ENCODE data around the gene IGSF3.
"Not testable (repeated sequence)": the region's sequence is repeated elsewhere in the genome, so short reads cannot be mapped to it uniquely, and the experiment has no call there.

The IGSF3 gene

GRCh38 chr1:116605315-116605714 is 62.2 kb downstream of the IGSF3 start:
- no peak overlapping the region for H3K27ac ChIP-seq (ENCODE audit: low read length)
- ATAC-seq (ENCODE audit: insufficient read depth, low read depth), result no peak
- no peaks in the 10 kb centered on the region for H3K79me2 ChIP-seq (ENCODE audit: insufficient read depth, low read length)
- H3K36me3 ChIP-seq (ENCODE audit: insufficient read depth, low read length), result no peaks in the 10 kb centered on the region
- DNase-seq, result no peak
- H3K4me3 ChIP-seq (ENCODE audit: low read depth in 1 of 2, low read length in 2 of 2), result no peak overlapping the region
- no peak overlapping the region for H2AFZ ChIP-seq (ENCODE audit: low read depth, low read length)
- H3K4me1 ChIP-seq (ENCODE audit: insufficient read depth, low read length), result no peaks in the 10 kb centered on the region
- H3K9me3 ChIP-seq (ENCODE audit: insufficient read depth, low read length, severe bottlenecking), result no peaks in the 10 kb centered on the region
- TF ChIP-seq EZH2 (IDR thresholded peaks at IDR 0.05; ENCODE audit: borderline replicate concordance, low read depth, low read length, severe bottlenecking) (no peak), CTCF (IDR thresholded peaks at IDR 0.05; ENCODE audit: borderline replicate concordance, extremely low read depth, low read length, poor library complexity, severe bottlenecking) (no peak)
- no peaks in the 10 kb centered on the region for H3K27me3 ChIP-seq (ENCODE audit: insufficient read depth, low read length, poor library complexity)
- H3K9ac ChIP-seq (ENCODE audit: low read depth, low read length), result no peak overlapping the region
- H4K20me1 ChIP-seq (ENCODE audit: insufficient read depth, low read length), result no peaks in the 10 kb centered on the region
- H3K4me2 ChIP-seq (ENCODE audit: insufficient read depth, low read length), result no peak overlapping the region

GRCh38 chr1:116604408-116604807 is 63.1 kb downstream of the IGSF3 start:
- H4K20me1 ChIP-seq (ENCODE audit: insufficient read depth, low read length); H3K4me3 ChIP-seq (ENCODE audit: low read depth in 1 of 2, low read length in 2 of 2); H3K4me1 ChIP-seq (ENCODE audit: insufficient read depth, low read length); H3K4me2 ChIP-seq (ENCODE audit: insufficient read depth, low read length); H3K27ac ChIP-seq (ENCODE audit: low read length); H3K9ac ChIP-seq (ENCODE audit: low read depth, low read length); H3K79me2 ChIP-seq (ENCODE audit: insufficient read depth, low read length); DNase-seq; H3K36me3 ChIP-seq (ENCODE audit: insufficient read depth, low read length); H2AFZ ChIP-seq (ENCODE audit: low read depth, low read length); H3K9me3 ChIP-seq (ENCODE audit: insufficient read depth, low read length, severe bottlenecking); ATAC-seq (ENCODE audit: insufficient read depth, low read depth); H3K27me3 ChIP-seq (ENCODE audit: insufficient read depth, low read length, poor library complexity): not testable (repeated sequence)

- not testable (repeated sequence) for H3K36me3 ChIP-seq (ENCODE audit: insufficient read depth, low read length); DNase-seq; H3K4me2 ChIP-seq (ENCODE audit: insufficient read depth, low read length); H2AFZ ChIP-seq (ENCODE audit: low read depth, low read length); ATAC-seq (ENCODE audit: insufficient read depth, low read depth); H3K4me1 ChIP-seq (ENCODE audit: insufficient read depth, low read length); H3K4me3 ChIP-seq (ENCODE audit: low read depth in 1 of 2, low read length in 2 of 2); H3K27me3 ChIP-seq (ENCODE audit: insufficient read depth, low read length, poor library complexity); H3K79me2 ChIP-seq (ENCODE audit: insufficient read depth, low read length); H3K27ac ChIP-seq (ENCODE audit: low read length); H3K9me3 ChIP-seq (ENCODE audit: insufficient read depth, low read length, severe bottlenecking); H4K20me1 ChIP-seq (ENCODE audit: insufficient read depth, low read length); H3K9ac ChIP-seq (ENCODE audit: low read depth, low read length)
Measured at GRCh38 chr1:116603646-116604045, 63.9 kb downstream of the IGSF3 start.

GRCh38 chr1:116599369-116599768 is 68.2 kb downstream of the IGSF3 start:
- not testable (repeated sequence) for H2AFZ ChIP-seq (ENCODE audit: low read depth, low read length); ATAC-seq (ENCODE audit: insufficient read depth, low read depth); H3K4me3 ChIP-seq (ENCODE audit: low read depth in 1 of 2, low read length in 2 of 2); H3K27ac ChIP-seq (ENCODE audit: low read length); H3K9me3 ChIP-seq (ENCODE audit: insufficient read depth, low read length, severe bottlenecking); H3K27me3 ChIP-seq (ENCODE audit: insufficient read depth, low read length, poor library complexity); H4K20me1 ChIP-seq (ENCODE audit: insufficient read depth, low read length); DNase-seq; H3K9ac ChIP-seq (ENCODE audit: low read depth, low read length); H3K4me2 ChIP-seq (ENCODE audit: insufficient read depth, low read length); H3K79me2 ChIP-seq (ENCODE audit: insufficient read depth, low read length); H3K4me1 ChIP-seq (ENCODE audit: insufficient read depth, low read length); H3K36me3 ChIP-seq (ENCODE audit: insufficient read depth, low read length)

GRCh38 chr1:116598420-116599036 is 69.0 kb downstream of the IGSF3 start:
- DNase-seq; H3K27ac ChIP-seq (ENCODE audit: low read length); H3K4me3 ChIP-seq (ENCODE audit: low read depth in 1 of 2, low read length in 2 of 2); H3K36me3 ChIP-seq (ENCODE audit: insufficient read depth, low read length); H3K79me2 ChIP-seq (ENCODE audit: insufficient read depth, low read length); H4K20me1 ChIP-seq (ENCODE audit: insufficient read depth, low read length); H3K4me1 ChIP-seq (ENCODE audit: insufficient read depth, low read length); H3K27me3 ChIP-seq (ENCODE audit: insufficient read depth, low read length, poor library complexity); H3K9me3 ChIP-seq (ENCODE audit: insufficient read depth, low read length, severe bottlenecking); H3K9ac ChIP-seq (ENCODE audit: low read depth, low read length); H3K4me2 ChIP-seq (ENCODE audit: insufficient read depth, low read length); H2AFZ ChIP-seq (ENCODE audit: low read depth, low read length); ATAC-seq (ENCODE audit: insufficient read depth, low read depth): not testable (repeated sequence)

- not testable (repeated sequence) for H2AFZ ChIP-seq (ENCODE audit: low read depth, low read length); H3K4me2 ChIP-seq (ENCODE audit: insufficient read depth, low read length); H3K27me3 ChIP-seq (ENCODE audit: insufficient read depth, low read length, poor library complexity); H3K79me2 ChIP-seq (ENCODE audit: insufficient read depth, low read length); DNase-seq; H3K9ac ChIP-seq (ENCODE audit: low read depth, low read length); H3K27ac ChIP-seq (ENCODE audit: low read length); ATAC-seq (ENCODE audit: insufficient read depth, low read depth); H3K4me1 ChIP-seq (ENCODE audit: insufficient read depth, low read length); H3K4me3 ChIP-seq (ENCODE audit: low read depth in 1 of 2, low read length in 2 of 2); H4K20me1 ChIP-seq (ENCODE audit: insufficient read depth, low read length); H3K9me3 ChIP-seq (ENCODE audit: insufficient read depth, low read length, severe bottlenecking); H3K36me3 ChIP-seq (ENCODE audit: insufficient read depth, low read length)
Measured at GRCh38 chr1:116597388-116597787, 70.1 kb downstream of the IGSF3 start.

- not testable (repeated sequence) for H2AFZ ChIP-seq (ENCODE audit: low read depth, low read length); ATAC-seq (ENCODE audit: insufficient read depth, low read depth); H3K27me3 ChIP-seq (ENCODE audit: insufficient read depth, low read length, poor library complexity); H3K4me3 ChIP-seq (ENCODE audit: low read depth in 1 of 2, low read length in 2 of 2); H3K9ac ChIP-seq (ENCODE audit: low read depth, low read length); H3K36me3 ChIP-seq (ENCODE audit: insufficient read depth, low read length); H3K4me1 ChIP-seq (ENCODE audit: insufficient read depth, low read length); H4K20me1 ChIP-seq (ENCODE audit: insufficient read depth, low read length); H3K4me2 ChIP-seq (ENCODE audit: insufficient read depth, low read length); H3K27ac ChIP-seq (ENCODE audit: low read length); DNase-seq; H3K9me3 ChIP-seq (ENCODE audit: insufficient read depth, low read length, severe bottlenecking); H3K79me2 ChIP-seq (ENCODE audit: insufficient read depth, low read length)
Measured at GRCh38 chr1:116596742-116597307, 70.7 kb downstream of the IGSF3 start.
